TTC549 (cell line): ENCODE results near the gene GRIN2C.

Source experiments
- FAIRE-seq: peaks from 2 replicates; lab custom pipeline; 2012; peaks lifted over from hg19 to GRCh38; lab: Jason Lieb, UNC

The GRIN2C gene

DNA sequence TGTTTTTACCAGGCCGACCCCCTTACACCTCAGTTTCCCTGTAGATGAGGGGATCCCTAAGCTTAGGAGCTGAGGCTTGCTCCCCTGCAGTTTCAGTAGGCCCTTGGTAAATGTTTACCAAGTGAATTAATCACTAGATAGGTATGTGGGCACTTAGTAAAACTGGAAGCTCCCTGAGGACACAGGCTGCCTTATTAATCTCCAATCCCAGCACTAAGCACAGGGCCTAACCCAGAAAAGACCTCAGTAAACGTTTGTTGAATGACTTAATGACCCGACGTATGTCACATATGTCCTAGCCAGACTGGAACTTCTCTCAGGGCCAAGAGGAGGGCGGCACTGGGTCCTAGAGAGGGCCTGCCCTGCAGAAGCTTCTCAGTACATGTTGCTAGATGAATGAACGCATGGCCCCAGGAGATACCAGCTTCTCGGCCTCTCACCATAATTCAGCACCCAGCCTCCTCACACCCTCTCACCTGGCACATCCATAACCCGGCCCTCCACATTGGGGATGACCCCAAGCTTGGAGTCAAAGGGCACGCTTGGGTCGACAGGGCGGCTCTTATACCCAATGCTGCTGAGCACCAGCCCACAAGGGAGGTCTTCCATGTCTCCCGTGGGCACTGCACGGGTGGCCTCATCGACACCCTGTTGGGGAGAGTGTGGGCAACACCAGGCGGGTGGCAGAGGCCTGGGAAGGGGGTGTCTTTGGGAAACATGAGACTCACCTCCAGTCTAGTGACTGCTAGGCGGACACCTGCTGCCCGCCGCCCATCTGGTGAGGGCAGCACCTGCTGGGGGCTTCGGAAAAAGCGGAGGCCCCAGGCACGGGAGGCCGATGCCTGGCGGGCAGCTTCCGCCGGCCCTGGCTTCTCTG lies 4.0 kb upstream of the GRIN2C start:
- FAIRE-seq = no peak

DNA sequence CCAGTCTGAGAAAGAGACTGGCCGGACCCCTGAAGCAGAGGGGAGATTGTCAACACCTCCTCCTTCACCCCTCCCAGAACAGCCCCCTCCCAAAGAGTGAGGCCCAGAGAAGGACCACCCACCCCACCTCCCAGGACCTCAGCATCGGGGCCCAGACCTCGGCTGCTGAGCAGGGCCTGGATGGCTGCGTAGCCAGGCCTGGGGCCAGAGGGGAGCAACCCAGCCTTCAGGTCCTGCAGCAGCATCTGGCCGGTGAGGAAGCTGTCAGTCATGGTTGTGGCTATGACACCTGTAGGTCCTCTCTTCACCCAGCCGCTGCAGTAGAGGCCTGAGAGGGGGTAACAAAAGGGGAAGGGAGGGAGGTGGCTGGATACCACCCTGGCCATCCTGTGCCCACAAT lies 3.2 kb upstream of the GRIN2C start:
- FAIRE-seq = no peak

DNA sequence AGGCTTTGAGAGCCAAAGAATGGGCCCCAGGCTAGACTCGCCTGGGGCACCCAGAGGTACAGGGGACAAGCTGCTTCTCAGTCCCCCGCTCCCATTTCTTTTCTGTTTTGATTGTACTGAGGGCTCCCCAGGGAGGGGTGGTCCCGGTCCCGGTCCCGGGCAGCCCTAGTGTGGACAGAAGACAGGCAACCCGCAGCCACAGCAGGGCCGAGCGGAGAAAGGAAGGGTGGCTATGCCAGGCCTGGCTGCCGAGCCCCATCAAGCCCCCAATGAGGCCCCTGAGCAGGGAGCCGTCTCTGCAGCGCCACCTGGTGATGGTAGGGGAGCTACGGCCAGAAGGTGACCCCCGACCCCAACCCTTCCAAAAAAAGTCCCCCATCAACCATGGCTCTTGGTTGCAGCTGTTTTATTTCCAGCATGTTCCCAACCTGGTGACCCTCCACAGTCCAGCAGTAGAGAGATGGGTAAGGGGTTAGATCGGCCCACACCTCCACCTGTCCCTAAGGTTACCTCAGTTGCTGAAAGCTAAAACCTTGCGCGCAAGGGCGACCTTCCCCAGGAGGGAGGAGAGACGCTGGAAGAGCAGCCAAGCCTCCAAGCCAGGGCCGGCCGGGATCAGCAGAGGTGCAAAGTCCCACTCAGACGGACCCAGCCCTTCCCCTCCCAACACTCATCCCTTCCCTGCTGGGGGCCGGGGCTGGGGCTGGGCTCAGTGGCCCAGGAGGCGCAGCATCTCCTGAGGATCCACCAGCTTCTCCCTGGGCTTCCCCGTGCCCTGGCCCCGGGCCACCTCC lies 2.6 kb upstream of the GRIN2C start:
- FAIRE-seq = no peak

DNA sequence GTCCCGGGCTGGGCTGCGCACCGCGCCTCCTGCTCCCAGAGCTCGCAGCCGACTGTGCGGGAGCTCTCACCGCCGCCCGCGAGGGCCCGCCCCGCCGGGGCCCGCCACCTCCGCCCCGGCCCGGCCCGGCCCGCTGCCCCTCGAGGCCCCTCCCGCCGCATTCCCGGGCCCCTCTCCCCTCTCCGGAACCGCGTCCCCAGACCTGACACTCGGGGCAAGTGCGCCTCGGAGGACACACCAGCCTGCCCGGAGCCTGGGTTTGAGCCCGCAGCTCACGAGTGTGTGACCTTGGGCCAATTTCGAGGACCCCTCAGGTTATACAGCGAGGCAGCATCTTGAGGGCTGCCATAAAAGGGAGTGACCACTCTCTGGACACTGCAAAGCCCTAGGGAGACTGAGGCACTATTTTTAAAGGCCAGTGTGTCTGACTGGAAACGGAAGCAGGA lies 2.0 kb upstream of the GRIN2C start:
- no peak for FAIRE-seq

DNA sequence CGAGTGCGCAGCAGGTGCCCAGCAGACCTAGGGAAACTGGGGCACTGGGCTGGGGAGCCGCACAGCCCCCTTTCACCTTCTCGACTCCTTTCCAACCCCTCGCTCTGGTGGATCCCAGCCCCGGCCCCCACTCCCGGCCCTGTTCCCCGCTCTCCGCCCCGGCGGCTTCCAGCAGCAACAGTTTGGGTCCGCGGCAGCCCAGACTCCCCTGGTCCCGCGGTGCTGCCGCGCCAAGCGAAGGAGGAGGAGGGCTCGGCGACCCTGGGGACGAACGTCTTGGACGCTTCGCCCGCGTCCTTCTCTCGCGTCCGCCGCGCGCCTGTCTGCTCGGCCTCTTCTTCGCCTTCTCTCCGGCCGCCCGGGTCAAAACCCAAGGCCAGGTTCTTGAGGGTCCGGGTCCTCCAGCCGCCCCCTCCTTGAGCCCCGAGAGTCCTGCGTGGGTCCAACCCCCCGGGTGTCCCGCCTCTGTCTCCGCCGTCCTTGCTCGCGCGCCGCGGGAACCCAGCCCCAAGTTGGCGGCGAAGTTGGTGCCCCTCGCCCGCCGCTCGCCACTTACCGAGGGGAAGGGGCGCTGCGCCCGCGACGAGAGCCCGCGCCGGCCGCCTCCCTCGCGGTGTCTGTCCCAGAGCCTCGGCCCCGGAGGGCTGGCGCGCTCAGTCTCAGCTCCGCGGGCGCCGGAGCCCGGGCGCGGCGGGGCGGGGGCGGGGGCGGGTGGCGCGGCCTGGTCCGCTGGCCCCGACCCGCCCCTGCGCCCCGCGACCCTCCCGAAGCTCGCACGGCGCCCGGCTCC lies 1.4 kb upstream of the GRIN2C start:
- FAIRE-seq = no peak

DNA sequence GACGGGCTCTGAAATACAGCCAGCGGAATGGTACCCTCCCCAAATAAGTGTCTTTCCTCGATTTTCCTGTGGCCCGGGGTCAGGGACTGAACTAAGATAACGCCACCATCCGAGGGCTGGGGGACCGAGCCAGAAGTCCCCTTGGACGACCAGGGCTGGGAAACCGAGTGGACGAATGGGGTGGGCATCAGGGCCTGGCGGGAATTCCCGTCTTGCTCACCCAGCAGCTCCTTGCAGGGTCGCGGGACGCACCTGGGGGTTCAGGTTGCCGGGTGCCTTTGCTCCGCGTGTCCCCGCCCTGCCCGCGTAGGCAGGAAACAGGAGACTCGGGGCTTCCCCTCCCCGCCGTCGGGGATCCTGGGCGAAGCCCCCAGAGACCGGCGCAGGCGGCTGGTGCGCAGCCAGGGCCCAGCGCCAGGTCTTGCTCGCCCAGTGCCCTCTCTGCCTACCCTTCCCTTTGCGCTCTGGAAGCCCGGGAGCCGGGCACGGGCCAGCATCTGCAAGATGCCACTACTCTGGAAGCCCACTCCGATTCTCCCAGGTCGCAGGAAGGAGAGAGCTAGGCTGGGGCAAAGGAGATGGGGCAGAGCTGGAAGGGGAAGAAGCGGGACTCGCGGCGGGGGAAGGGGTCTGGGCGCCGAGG lies 665 bp upstream of the GRIN2C start:
- FAIRE-seq = no peak

DNA sequence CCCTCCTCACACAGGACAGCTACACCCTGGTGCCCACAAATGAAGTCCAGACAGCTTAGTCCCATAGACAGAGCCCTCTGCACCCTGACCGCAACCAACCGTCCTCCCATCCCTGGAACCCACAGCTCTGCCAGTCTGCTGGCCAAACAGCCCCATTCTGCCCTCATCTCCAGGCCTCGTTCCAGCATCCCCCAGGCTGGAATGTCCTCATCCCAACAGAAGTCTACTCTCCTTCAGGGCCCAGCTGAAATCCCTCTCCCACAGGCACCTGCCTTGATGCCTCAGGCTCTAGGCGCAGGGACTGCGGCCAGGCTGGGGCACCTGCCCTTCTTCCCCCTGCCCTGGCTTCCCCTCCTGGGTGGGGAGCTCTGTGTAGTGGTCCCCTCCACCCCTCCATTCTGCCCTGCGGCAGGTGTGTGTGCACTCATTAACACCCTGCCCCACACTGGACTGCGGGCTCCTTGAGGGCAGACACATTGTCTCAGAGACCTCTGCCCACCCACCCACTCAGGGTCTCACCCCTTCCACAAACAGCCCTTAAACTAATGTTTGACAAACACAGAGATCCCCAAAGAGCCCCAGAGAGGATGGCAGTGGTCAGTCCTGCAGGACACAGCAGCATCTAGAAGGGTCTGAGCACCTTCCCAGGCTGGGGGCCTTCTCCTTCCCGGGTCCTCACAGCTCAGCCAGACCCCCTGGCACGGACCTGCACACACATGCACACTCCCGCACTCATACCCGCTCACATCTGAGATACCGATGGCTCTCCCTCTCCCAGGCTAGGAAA lies 820 bp downstream of the GRIN2C start:
- FAIRE-seq = no peak

DNA sequence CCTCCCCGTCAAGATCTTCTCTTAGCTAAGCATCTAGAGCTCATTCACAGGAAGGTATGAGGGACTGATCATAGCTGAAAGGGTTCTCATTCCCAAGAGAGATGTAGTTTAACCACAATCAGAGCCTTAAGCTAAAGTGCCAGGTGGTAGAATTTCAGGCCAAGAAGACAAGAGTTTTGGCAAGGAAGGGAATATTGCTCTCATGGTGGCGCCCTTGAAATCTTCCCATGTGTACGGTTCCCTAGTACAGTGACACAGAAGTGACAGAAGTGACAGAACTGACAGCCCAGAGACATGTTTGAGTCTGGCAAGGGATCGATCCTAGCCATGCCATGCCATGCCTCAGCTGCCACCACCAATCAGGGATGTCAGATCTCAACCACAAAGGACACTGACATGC lies 2.5 kb downstream of the GRIN2C start:
- FAIRE-seq = no peak

DNA sequence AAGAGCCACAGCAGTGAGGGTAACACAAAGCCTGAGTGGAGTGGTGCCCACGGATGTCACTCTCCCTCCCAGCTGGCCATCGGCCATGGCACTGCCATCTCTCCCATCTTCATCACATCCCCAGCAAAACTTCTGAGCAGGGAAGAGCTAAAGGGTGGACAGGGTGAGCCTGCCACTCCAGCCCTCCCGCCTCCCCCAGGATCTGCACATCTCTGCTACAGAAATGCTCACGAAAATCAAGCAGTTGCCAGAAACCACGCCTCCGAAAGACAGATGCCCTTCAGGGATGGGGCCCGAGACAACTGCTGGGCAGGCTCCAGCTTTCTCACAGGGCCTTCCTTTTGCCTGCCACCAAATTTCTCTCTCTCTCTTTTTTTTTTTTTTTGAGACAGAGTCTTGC lies 3.6 kb downstream of the GRIN2C start:
- no peak for FAIRE-seq

DNA sequence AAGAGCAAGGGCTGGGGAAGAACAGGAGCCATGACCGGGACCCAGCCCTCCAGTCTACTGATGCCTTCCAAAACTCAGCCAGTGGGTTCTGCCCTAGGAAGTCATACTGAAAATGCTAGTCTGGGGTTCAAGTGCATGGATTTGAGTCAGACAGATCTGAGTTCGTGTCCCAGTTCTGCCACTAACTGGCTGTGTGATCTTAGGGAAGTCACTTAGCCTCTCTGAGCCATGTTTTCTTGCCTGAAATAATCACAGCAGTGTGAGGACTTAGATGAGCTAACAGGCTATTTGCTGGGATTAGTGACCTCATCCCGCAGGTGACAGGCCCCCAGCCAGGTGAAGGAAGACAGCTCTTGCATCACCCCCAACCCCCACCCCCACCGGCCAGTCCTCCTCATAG lies 4.4 kb downstream of the GRIN2C start:
- FAIRE-seq = no peak

DNA sequence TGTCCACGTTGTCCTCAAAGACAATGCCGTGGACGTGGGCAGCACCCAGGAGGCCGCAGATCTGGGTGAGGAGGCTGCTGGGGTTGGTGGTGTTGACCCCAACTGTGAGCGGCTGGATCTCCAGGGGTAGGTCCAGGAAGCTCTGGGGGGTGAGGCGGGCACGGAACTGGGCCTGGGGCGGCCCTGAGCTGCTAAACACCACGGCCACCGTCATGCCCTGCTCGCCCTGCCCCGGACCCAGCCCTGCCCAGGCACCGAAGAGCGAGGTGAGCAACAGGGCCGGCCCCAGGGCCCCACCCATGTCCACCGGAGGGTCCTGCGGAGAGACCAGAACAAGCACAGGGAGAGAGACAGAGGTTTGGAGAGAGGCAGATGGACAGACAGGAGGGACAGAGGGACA lies 4.9 kb downstream of the GRIN2C start:
- no peak for FAIRE-seq

DNA sequence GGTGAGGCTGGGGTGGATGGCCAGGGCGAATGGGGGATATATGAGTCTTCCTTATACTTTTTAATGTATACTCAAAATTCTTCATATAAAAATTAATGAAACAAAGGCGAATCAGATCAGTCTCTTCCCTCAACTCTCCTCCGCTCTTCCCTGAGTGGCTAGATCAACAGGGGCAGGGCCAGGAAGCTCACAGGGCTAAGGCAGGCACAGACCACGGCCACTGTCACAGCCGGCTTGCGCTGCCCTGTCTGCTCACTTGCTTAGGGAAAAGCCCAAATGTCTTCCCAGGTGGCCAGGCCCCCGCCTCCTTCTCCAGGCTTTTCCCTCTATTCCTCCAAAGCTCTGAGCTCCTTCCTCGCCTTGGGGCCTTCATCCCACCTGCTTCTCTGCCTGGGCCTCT lies 6.0 kb downstream of the GRIN2C start:
- FAIRE-seq = no peak

DNA sequence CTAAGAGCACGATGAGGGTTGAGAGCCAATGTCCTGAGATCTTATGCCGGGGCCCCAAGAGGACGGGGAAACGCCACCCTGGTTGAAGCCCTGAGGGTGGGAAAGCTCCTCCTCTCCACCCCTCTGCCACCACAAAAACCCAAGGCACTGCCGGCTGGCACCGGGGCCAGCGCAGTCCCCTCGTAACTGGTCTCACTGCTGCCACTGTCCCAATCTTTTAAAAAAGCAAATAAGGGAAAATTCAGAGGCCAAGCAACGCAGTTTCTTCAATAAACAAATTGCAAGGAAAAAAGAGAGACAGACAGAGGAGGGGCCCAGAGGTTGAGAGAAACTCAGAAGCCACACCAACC lies 6.7 kb downstream of the GRIN2C start:
- no peak for FAIRE-seq

DNA sequence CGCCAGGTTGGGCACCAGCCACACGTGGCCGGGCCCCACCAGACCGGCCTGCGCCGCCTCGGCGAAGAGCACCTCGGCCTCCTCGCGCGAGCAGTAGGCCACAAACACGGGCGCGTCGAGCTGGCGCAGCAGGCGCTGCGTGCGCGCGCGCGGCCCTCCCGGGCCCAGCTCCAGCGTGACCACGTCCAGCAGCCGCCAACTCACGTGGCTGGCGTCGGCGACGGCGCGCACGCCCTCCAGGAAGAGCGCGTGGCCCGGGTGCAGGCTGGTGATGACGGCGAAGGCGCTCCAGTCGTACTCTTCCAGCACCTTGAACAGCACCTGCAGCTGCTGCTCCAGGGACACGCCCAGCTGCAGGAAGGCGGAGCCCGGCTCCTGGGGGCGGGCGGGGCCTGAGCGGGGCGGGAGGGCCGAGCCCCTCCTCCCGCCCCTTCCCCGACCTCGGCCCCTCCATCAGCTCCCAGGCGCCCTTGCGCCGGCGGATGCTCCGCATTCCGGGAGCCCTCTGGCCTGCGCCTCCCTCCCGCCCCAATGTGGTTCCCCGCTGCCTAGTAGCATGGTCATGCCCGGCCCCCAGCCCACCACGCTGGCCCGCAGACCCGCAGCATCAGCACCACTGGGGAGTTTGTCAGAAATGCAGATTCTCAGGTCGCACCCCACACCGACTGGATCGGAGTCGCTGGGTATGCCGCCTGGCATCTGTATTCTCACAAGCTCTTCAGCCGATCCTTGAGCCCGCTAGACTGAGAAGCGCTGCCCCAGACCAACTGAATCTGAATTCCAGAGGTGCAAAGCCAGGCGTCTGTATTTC lies 7.2 kb downstream of the GRIN2C start:
- FAIRE-seq = no peak

DNA sequence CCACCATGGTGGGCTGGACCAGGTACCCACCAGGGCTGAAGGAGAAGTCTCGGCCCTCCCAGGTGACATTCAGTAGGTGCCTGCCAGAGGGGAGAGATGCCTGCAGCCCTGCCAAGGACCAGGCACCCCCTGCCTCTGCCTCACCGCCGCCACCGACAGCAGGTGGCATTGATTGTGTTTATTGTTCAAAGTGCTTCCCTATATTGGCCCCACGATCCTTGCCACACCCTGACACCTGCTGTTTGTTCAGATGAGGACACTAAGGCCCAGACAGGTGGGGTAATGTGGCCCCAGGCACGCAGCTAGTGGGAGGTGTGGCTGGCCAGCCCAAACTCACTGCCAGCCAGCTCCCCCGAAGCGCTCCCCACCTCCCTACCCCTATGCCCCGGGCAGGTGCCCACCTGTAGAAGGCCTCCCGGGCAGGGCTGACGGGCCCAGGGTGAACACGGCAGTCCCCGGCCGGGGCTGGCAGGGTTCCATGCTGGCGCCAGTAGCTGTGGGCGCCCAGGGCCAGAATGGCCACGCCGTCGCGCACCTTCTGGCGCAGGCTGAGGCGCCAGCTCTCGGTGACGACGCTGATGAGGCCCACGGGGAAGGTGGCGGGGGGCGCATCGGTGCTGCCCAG lies 8.0 kb downstream of the GRIN2C start:
- FAIRE-seq = no peak

DNA sequence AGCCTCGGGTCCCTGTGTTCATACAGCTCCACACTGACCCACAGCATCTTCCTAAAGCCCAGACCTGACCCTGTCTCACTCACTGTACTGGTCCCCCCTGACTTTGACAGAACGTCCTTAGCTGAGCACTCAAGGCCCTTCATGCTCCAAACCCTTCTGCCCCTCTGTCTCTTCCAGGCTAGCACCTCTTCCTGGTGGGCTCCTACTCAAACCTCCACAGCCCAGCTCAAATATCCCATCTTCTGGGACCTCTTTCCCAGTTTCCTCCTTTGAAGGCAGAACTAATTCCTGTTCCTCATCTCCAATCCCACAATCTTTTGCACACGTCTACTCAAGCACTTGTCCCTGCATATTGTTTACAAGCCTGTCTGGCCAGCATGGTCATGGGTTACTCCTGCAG lies 8.8 kb downstream of the GRIN2C start:
- FAIRE-seq = no peak

DNA sequence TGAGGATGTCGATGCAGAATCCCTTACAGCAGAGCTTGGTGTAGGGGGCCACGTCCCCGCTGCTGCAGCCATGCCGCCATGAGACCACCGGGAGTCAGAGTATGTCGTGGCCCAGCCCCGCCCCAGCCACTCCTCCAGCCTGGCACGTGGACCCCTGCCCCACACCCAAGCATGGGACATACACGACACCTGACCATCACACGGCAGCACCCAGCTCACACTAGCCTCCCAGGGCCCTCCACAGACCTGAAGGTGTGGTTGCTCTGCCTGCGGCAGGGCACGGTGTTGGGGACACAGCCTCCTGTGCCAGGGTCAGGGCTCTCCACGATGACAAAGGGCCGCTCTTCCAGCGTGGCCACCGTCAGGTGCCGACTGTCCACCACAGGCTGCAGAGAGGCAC lies 9.4 kb downstream of the GRIN2C start:
- FAIRE-seq = no peak

DNA sequence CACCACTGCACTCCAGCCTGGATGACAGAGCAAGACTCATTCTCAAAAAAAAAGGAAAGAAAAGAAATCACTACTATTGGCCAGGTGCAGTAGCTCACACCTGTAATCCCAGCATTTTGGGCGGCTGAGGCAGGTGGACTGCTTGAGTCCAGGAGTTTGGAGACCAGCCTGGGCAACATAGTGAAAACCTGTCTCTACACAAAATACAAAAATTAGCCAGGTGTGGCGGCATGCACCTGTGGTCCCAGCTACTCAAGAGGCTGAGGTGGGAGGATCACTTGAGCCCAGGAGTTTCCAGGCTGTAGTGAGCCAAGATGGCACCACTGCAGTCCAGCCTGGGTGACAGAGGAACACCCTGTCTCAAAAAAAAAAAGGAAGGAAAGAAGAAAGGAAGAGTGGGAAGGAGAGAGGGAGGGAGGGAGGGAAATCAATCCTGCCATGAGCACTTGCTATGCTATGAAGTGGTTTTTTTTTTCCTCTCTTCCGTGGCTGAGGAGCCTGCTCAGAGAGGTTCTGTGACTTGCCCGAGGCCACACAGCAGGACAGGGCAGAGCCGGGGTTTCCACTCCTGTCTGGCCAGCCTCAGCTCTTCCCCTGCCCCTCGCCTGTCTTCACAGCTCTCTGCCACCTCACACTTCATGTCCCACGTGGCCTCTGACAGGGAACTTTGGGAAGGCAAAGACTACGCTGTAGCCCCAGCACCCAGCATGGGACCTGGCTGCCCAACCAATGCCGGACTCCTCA lies 10.9 kb downstream of the GRIN2C start:
- no peak for FAIRE-seq

DNA sequence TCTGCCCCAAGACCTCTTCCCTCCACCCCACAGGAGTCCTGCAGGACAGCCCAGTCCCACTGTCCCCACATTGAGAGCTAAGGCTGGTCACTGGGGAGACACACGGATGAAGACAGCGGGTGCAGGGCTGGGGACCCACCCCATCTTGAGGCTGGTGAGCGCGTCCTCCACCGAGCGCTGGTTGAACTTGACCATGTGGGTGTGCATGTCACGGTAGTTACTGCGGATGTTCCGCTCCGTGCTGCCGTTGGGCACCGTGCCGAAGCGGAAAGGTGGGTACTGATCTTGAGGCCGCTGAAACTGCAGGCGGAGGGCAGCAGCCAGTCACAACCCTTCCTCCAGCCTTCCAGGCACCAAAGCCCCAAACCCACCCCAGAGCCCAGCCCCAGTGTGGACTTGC lies 13.1 kb downstream of the GRIN2C start:
- FAIRE-seq = no peak

DNA sequence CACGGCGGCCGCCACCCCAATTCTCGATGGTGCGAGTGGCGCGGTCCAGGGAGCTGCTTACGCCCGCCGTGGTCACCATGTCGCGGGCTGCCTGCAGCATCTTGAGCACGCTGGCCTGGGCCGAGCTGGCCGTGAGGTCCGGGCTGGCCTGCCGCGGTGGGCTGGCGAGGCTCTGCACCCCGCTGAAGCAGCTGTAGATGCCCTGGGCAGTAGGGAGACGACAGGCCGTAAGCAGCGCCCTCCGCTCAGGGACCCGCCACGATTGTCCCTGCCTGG lies 16.4 kb downstream of the GRIN2C start:
- FAIRE-seq = no peak
